ENCODE data around the gene AP3D1.
"Not testable (repeated sequence)": the region's sequence is repeated elsewhere in the genome, so short reads cannot be mapped to it uniquely, and the experiment has no call there.

AP3D1 gene

GRCh38 chr19:2128252-2128651 lies 23.1 kb downstream of the AP3D1 start:
- not testable (repeated sequence) for DNase-seq (ENCODE audit: low spot score)

- no peak for DNase-seq (ENCODE audit: low spot score)
Observed at GRCh38 chr19:2127758-2128157, 23.6 kb downstream of the AP3D1 start.

GRCh38 chr19:2126879-2127518 lies 24.4 kb downstream of the AP3D1 start:
- no peak for DNase-seq (ENCODE audit: low spot score)

- DNase-seq (ENCODE audit: low spot score): no peak
Observed at GRCh38 chr19:2123682-2124387, 27.5 kb downstream of the AP3D1 start.

- no peak for DNase-seq (ENCODE audit: low spot score)
Observed at GRCh38 chr19:2122982-2123381, 28.4 kb downstream of the AP3D1 start.

GRCh38 chr19:2122251-2122650 lies 29.1 kb downstream of the AP3D1 start:
- no peak for DNase-seq (ENCODE audit: low spot score)

GRCh38 chr19:2121416-2122051 lies 29.8 kb downstream of the AP3D1 start:
- DNase-seq (ENCODE audit: low spot score): no peak

GRCh38 chr19:2120821-2121220 lies 30.5 kb downstream of the AP3D1 start:
- no peak for DNase-seq (ENCODE audit: low spot score)

GRCh38 chr19:2119921-2120785 lies 31.2 kb downstream of the AP3D1 start:
- no peak for DNase-seq (ENCODE audit: low spot score)

- DNase-seq (ENCODE audit: low spot score): no peak
Observed at GRCh38 chr19:2118438-2118837, 32.9 kb downstream of the AP3D1 start.

- no peak for DNase-seq (ENCODE audit: low spot score)
Observed at GRCh38 chr19:2117215-2117960, 34.0 kb downstream of the AP3D1 start.

- DNase-seq (ENCODE audit: low spot score): no peak
Observed at GRCh38 chr19:2116507-2116906, 34.9 kb downstream of the AP3D1 start.

GRCh38 chr19:2115911-2116426 lies 35.4 kb downstream of the AP3D1 start:
- no peak for DNase-seq (ENCODE audit: low spot score)

GRCh38 chr19:2115324-2115723 lies 36.0 kb downstream of the AP3D1 start:
- no peak for DNase-seq (ENCODE audit: low spot score)

GRCh38 chr19:2114821-2115220 lies 36.5 kb downstream of the AP3D1 start:
- no peak for DNase-seq (ENCODE audit: low spot score)

- no peak for DNase-seq (ENCODE audit: low spot score)
Observed at GRCh38 chr19:2114218-2114617, 37.1 kb downstream of the AP3D1 start.

GRCh38 chr19:2113439-2114211 lies 37.7 kb downstream of the AP3D1 start:
- DNase-seq (ENCODE audit: low spot score): peak; percentile 38

GRCh38 chr19:2112516-2113320 lies 38.6 kb downstream of the AP3D1 start:
- no peak for DNase-seq (ENCODE audit: low spot score)

- no peak for DNase-seq (ENCODE audit: low spot score)
Observed at GRCh38 chr19:2111886-2112285, 39.5 kb downstream of the AP3D1 start.

GRCh38 chr19:2111425-2111824 lies 39.9 kb downstream of the AP3D1 start:
- no peak for DNase-seq (ENCODE audit: low spot score)

All from kidney tubule cell (primary cell).